ENCODE results near the gene NDUFA1. TPM values are rescaled to one million over a fixed set of nuclear protein-coding genes. Genes with fewer than 3 reads are reported as not detected.

Gene NDUFA1
- total and polyA plus RNA-seq, 10 of the 15 experiments (the other 5 are each of a cell fraction or from before 2014, with no cell fraction given): 113 to 1,113 (median 306) TPM

DNA sequence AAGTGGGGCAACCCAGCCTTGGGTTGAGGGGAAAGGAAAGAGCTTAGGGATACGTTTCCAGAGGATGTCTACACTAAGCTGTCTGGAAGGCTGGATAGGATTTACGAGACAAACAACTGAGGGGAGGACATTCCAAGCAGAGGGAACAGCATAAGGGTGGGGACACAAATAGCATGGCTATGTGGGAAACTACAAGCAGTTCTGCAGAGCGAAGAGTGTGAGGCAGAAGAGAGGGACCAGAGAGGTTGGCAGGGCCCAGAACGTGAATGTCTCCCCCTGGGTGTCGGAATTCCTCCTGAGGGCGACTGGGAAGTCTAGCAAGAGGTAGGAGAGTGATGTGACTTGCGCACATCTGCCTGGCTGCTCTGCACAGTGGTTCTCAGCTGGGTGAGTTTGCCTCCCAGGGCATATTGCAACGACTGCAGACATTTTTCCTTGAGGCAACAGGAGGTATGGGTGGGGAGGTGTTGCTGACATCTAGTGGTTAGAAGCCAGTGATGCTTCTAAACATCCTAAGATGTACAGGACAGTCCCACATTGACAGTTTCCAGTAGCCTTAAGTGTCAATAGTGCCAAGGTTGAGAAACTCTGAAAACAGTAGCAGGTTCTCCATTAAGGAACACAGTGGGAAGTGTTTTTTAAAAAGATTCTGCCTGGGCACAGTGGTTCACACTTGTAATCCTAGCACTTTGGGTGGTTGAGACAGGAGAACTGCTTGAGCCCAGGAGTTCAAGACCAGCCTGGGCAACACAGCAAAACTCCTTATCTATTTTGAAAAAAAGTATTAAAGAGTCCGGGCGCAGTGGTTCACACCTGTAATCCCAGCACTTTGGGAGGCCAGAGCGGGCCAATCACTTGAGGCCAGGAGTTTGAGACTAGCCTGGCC is 9.2 kb downstream of the NDUFA1 start (continued):
- TF ChIP-seq RUNX3 (IDR thresholded peaks at IDR 0.05; ENCODE audit: low read length) (peak; percentile 34; the same call in 1 of the 2 replicates), E4F1 (IDR thresholded peaks at IDR 0.05; ENCODE audit: borderline replicate concordance, partially characterized antibody) (no peak), SIN3A (IDR thresholded peaks at IDR 0.05; ENCODE audit: low read depth, low read length) (no peak), FOXK2 (IDR thresholded peaks at IDR 0.05) (no peak), CHD4 (IDR thresholded peaks at IDR 0.05) (no peak), NFYA (IDR thresholded peaks at IDR 0.05; ENCODE audit: borderline replicate concordance, low read depth, low read length) (no peak), ATF7 (IDR thresholded peaks at IDR 0.05; ENCODE audit: low read depth) (no peak), ZNF24 (IDR thresholded peaks at IDR 0.05) (no peak), CEBPB (IDR thresholded peaks at IDR 0.05; ENCODE audit: borderline replicate concordance in 1 of 2, low read depth in 2 of 2, low read length in 2 of 2) (no peak)
- TF ChIP-seq, protein P1, sequence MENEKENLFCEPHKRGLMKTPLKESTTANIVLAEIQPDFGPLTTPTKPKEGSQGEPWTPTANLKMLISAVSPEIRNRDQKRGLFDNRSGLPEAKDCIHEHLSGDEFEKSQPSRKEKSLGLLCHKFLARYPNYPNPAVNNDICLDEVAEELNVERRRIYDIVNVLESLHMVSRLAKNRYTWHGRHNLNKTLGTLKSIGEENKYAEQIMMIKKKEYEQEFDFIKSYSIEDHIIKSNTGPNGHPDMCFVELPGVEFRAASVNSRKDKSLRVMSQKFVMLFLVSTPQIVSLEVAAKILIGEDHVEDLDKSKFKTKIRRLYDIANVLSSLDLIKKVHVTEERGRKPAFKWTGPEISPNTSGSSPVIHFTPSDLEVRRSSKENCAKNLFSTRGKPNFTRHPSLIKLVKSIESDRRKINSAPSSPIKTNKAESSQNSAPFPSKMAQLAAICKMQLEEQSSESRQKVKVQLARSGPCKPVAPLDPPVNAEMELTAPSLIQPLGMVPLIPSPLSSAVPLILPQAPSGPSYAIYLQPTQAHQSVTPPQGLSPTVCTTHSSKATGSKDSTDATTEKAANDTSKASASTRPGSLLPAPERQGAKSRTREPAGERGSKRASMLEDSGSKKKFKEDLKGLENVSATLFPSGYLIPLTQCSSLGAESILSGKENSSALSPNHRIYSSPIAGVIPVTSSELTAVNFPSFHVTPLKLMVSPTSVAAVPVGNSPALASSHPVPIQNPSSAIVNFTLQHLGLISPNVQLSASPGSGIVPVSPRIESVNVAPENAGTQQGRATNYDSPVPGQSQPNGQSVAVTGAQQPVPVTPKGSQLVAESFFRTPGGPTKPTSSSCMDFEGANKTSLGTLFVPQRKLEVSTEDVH (IDR thresholded peaks at IDR 0.05; ENCODE audit: low read depth, partially characterized antibody): no peak
